ENCODE results near the gene IVD.

The IVD gene

DNA sequence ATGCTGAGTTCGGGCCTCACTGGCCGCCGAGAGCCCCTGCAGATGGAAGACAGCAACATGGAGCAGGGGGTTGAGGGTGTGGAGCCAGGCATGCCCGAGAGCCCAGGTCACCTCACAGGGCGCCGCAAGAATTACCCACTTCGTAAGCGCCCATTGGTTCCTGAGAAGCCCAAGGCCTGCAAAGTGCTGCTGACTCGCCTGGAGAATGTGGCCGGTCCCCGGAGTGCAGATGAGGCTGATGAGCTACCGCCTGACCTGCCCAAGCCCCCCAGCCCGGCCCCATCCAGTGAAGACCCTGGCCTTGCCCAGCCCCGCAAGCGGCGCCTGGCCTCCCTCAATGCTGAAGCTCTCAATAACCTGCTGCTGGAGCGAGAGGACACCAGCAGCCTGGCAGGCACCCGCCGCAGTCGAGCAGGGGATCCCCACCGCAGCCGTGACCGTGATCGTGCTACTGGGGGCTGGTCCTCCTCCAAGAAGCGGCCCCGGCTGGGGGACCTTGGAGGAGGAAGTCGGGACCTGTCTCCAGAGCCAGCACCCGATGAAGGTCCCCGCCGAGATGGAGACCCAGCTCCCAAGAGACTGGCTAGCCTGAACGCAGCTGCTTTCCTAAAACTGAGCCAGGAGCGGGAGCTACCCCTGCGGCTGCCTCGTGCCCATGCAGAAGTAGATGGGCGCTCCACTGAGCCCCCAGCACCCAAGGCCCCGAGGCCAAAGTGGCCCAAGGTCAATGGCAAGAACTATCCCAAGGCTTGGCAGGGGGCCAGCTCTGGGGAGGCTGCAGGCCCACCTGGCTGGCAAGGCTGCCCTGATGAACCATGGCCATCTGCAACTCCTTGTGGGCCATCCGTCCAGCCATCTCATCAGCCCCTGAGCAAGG is 53.1 kb downstream of the IVD start:
- no peak overlapping the region for H3K4me3 ChIP-seq (ENCODE audit: low read depth, low read length)
- no peak for DNase-seq (ENCODE audit: low read depth)
- TF ChIP-seq, protein P1, sequence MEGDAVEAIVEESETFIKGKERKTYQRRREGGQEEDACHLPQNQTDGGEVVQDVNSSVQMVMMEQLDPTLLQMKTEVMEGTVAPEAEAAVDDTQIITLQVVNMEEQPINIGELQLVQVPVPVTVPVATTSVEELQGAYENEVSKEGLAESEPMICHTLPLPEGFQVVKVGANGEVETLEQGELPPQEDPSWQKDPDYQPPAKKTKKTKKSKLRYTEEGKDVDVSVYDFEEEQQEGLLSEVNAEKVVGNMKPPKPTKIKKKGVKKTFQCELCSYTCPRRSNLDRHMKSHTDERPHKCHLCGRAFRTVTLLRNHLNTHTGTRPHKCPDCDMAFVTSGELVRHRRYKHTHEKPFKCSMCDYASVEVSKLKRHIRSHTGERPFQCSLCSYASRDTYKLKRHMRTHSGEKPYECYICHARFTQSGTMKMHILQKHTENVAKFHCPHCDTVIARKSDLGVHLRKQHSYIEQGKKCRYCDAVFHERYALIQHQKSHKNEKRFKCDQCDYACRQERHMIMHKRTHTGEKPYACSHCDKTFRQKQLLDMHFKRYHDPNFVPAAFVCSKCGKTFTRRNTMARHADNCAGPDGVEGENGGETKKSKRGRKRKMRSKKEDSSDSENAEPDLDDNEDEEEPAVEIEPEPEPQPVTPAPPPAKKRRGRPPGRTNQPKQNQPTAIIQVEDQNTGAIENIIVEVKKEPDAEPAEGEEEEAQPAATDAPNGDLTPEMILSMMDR (IDR thresholded peaks at IDR 0.05; ENCODE audit: low read depth, low read length) = no peak
- no peak for TF ChIP-seq MYC (IDR thresholded peaks at IDR 0.05; ENCODE audit: low read depth, low read length)
- no peak for TF ChIP-seq POLR2A (IDR thresholded peaks at IDR 0.05; ENCODE audit: extremely low read depth, insufficient read length)
- TF ChIP-seq, protein P2, sequence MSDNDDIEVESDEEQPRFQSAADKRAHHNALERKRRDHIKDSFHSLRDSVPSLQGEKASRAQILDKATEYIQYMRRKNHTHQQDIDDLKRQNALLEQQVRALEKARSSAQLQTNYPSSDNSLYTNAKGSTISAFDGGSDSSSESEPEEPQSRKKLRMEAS (IDR thresholded peaks at IDR 0.05; ENCODE audit: low read depth, low read length) = no peak

DNA sequence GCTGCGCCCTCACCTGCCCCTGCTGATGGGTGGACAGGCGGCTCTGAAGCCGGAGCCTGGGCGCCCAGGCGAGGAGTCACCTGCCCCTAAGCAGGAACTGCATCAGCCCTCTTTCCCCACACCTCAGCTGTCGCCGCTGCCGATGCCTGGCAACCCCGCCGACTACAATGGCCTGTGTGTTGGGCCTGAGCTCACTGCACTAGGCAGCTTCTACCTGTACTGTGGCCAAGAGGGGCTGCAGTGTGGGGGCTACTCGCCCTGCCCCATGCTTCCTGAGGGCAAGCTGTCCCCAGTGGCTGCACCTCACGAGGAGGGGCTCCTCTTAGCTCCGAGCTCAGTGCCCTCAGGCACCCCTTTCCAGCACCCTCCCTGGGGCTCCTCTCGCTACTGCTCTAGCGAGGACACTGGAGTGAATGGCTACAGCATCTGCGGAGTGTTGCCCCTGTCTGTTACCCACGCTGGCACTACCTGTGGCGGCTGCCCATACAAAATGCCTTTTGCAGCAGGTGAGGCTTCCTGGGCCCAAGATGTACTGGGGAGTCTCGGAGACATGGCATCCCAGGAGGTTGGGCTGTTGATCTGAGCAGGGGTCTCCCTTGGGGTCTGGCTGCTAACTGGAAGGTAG is 53.9 kb downstream of the IVD start:
- DNase-seq (ENCODE audit: low read depth) = no peak
- H3K4me3 ChIP-seq (ENCODE audit: low read depth, low read length) = no peak overlapping the region
- TF ChIP-seq, protein P2 (IDR thresholded peaks at IDR 0.05; ENCODE audit: low read depth, low read length) = no peak
- TF ChIP-seq, protein P1 (IDR thresholded peaks at IDR 0.05; ENCODE audit: low read depth, low read length) = no peak
- TF ChIP-seq MYC (IDR thresholded peaks at IDR 0.05; ENCODE audit: low read depth, low read length) = no peak

DNA sequence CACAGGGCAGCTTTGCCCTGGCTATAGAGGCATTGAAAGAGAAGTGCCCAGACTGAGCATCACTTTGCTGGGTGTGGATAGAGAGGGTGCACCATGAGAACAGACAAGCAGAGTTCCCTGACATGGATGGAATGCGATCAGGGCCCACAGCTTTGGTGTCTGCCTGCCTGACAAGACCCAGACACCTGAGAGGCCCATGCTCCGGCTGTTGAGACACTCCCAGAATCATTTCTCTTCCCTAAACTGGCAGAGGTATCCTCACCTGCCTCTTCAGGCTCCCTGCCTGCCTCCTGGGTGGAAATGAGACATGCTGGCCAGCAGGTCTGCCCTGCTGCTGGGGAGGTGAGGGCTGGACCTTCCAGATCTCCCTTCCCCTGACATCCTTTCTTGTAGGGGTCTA is 54.8 kb downstream of the IVD start:
- no peak for DNase-seq (ENCODE audit: low read depth)
- TF ChIP-seq, protein P2 (IDR thresholded peaks at IDR 0.05; ENCODE audit: low read depth, low read length) = no peak
- no peak for TF ChIP-seq POLR2A (IDR thresholded peaks at IDR 0.05; ENCODE audit: extremely low read depth, insufficient read length)
- TF ChIP-seq, protein P1 (IDR thresholded peaks at IDR 0.05; ENCODE audit: low read depth, low read length) = no peak
- no peak for TF ChIP-seq MYC (IDR thresholded peaks at IDR 0.05; ENCODE audit: low read depth, low read length)
- no peak overlapping the region for H3K4me3 ChIP-seq (ENCODE audit: low read depth, low read length)

DNA sequence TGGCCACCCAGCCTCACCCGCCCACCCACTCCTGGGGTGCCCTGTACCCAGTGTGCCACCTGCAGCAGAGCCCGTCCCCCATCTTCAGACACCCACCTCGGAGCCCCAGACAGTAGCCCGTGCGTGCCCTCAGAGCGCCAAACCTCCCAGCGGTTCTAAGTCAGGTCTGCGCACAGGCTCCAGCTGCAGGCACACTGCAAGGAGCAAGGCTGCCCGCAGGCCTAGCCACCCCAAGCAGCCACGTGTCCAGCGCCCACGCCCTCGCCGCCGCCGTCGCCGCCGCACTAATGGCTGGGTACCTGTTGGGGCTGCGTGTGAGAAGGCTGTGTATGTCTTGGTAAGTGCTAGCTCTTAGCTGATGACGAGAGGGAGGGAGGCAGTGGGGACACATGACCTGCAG is 56.4 kb downstream of the IVD start:
- no peak overlapping the region for H3K4me3 ChIP-seq (ENCODE audit: low read depth, low read length)
- TF ChIP-seq MYC (IDR thresholded peaks at IDR 0.05; ENCODE audit: low read depth, low read length) = no peak
- TF ChIP-seq, protein P1 (IDR thresholded peaks at IDR 0.05; ENCODE audit: low read depth, low read length) = no peak
- TF ChIP-seq POLR2A (IDR thresholded peaks at IDR 0.05; ENCODE audit: extremely low read depth, insufficient read length) = no peak
- TF ChIP-seq, protein P2 (IDR thresholded peaks at IDR 0.05; ENCODE audit: low read depth, low read length) = no peak
- no peak for DNase-seq (ENCODE audit: low read depth)

DNA sequence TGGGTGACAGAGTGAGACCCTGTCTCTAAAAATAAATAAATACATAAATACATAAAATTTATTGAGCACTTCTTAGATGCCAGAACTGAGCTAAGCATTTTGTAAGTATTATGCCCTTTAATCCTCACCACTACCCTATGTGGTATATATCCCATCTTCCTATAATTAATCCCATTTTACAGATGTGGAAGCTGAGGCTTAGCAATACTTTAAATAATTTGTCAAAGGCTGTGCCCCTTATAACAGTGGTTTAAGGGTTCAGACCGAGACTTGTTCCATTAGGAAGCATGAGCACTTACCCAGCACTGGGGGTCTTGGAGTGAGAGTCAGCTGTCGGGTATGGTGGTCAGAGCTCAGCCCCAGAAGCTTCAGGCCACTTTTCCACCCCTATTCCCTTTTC is 57.7 kb downstream of the IVD start:
- H3K4me3 ChIP-seq (ENCODE audit: low read depth, low read length) = no peak overlapping the region
- no peak for DNase-seq (ENCODE audit: low read depth)
- TF ChIP-seq MYC (IDR thresholded peaks at IDR 0.05; ENCODE audit: low read depth, low read length) = no peak
- TF ChIP-seq, protein P1 (IDR thresholded peaks at IDR 0.05; ENCODE audit: low read depth, low read length) = no peak
- TF ChIP-seq, protein P2 (IDR thresholded peaks at IDR 0.05; ENCODE audit: low read depth, low read length) = no peak
- TF ChIP-seq POLR2A (IDR thresholded peaks at IDR 0.05; ENCODE audit: extremely low read depth, insufficient read length) = no peak

Data from NB4 (cell line).